WTC11 (cell line): ENCODE data around the gene TVP23B. TPM values are rescaled to one million over a fixed set of nuclear protein-coding genes. Genes with fewer than 3 reads are reported as not detected.
"Not testable (repeated sequence)": the region's sequence is repeated elsewhere in the genome, so short reads cannot be mapped to it uniquely, and the experiment has no call there.

Experiments
- ATAC-seq: fragments of 200-7000 bp; cut with Tn5 transposase; 2 replicates; pipeline ENCODE4 v1.10.0; 2021; ENCODE audit warnings: mild to moderate bottlenecking, moderate library complexity
- CTCF ChIA-PET: fragments of 300-600 bp; sonication (Branson Sonifier 250); formaldehyde crosslinking; loops from one replicate; lab custom pipeline; 2021; ENCODE audit warnings: antibody characterized with exemption; lab: Charles Lee
- POLR2A ChIA-PET: fragments of 350-600 bp; sonication (Branson Sonifier 250); formaldehyde crosslinking; loops from one replicate; lab custom pipeline; 2021; ENCODE audit warnings: antibody characterized with exemption; lab: Charles Lee
- DNase-seq: peaks from one replicate; pipeline ENCODE4 v3.0.0; 2021; ENCODE audit warnings: low spot score
- H3K27ac Mint-ChIP-seq: 2 replicates; pipeline ENCODE4 v1.8.0; 2021; ENCODE audit warnings: mixed read lengths
- H3K27me3 Mint-ChIP-seq: 2 replicates; pipeline ENCODE4 v1.8.0; 2021; ENCODE audit warnings: low read depth, mild to moderate bottlenecking, moderate library complexity, mixed read lengths
- H3K36me3 Mint-ChIP-seq: 2 replicates; pipeline ENCODE4 v1.8.0; 2021; ENCODE audit warnings: mixed read lengths
- H3K4me1 Mint-ChIP-seq: 2 replicates; pipeline ENCODE4 v1.8.0; 2022; ENCODE audit warnings: mixed read lengths
- H3K4me3 Mint-ChIP-seq: 2 replicates; pipeline ENCODE4 v1.8.0; 2021; ENCODE audit warnings: mild to moderate bottlenecking, moderate library complexity, mixed read lengths
- H3K9me3 Mint-ChIP-seq: 2 replicates; pipeline ENCODE4 v1.8.0; 2021; ENCODE audit warnings: mixed read lengths
- total RNA-seq: library from RNA; stranded (reverse); gene quantifications from 3 replicates; pipeline ENCODE4 v1.2.3, GENCODE V29; 2021

TVP23B gene
- total RNA-seq, 1 experiment from 2014 or later: 25.1 TPM

- H3K27me3 Mint-ChIP-seq, H3K36me3 Mint-ChIP-seq, POLR2A ChIA-PET, H3K27ac Mint-ChIP-seq, H3K4me1 Mint-ChIP-seq, H3K9me3 Mint-ChIP-seq, CTCF ChIA-PET, DNase-seq, H3K4me3 Mint-ChIP-seq: not testable (repeated sequence)
- ATAC-seq: peak; percentile 75
Measured at GRCh38 chr17:18743699-18744421, 37.1 kb upstream of the TVP23B start, which contains the start of gene FBXW10. Gene FBXW10, plus strand, starts transcription at chr17:18744054. Its CDS starts 191 bp downstream, at chr17:18744245.

GRCh38 chr17:18744726-18745125, 36.3 kb upstream of the TVP23B start:
- CTCF ChIA-PET: not testable (repeated sequence)

GRCh38 chr17:18746551-18746950, 34.4 kb upstream of the TVP23B start:
- H3K27me3 Mint-ChIP-seq, DNase-seq, H3K4me3 Mint-ChIP-seq, ATAC-seq, POLR2A ChIA-PET, H3K36me3 Mint-ChIP-seq, H3K4me1 Mint-ChIP-seq, CTCF ChIA-PET, H3K9me3 Mint-ChIP-seq, H3K27ac Mint-ChIP-seq: not testable (repeated sequence)

More at GRCh38 chr17:18744726-18745125, 36.3 kb upstream of the TVP23B start:
- H3K4me1 Mint-ChIP-seq, ATAC-seq, H3K36me3 Mint-ChIP-seq, POLR2A ChIA-PET, H3K4me3 Mint-ChIP-seq, DNase-seq, H3K9me3 Mint-ChIP-seq, H3K27ac Mint-ChIP-seq, H3K27me3 Mint-ChIP-seq: not testable (repeated sequence)

- POLR2A ChIA-PET, CTCF ChIA-PET, H3K36me3 Mint-ChIP-seq, H3K4me3 Mint-ChIP-seq, H3K4me1 Mint-ChIP-seq, ATAC-seq, H3K9me3 Mint-ChIP-seq, H3K27me3 Mint-ChIP-seq, H3K27ac Mint-ChIP-seq, DNase-seq: not testable (repeated sequence)
Measured at GRCh38 chr17:18747501-18747900, 33.5 kb upstream of the TVP23B start.

- H3K4me1 Mint-ChIP-seq, H3K27me3 Mint-ChIP-seq, H3K4me3 Mint-ChIP-seq, DNase-seq, POLR2A ChIA-PET, H3K9me3 Mint-ChIP-seq, H3K27ac Mint-ChIP-seq, H3K36me3 Mint-ChIP-seq, CTCF ChIA-PET, ATAC-seq: not testable (repeated sequence)
Measured at GRCh38 chr17:18750242-18750641, 30.7 kb upstream of the TVP23B start.

- H3K27ac Mint-ChIP-seq, H3K9me3 Mint-ChIP-seq, POLR2A ChIA-PET, DNase-seq, H3K36me3 Mint-ChIP-seq, H3K27me3 Mint-ChIP-seq, CTCF ChIA-PET, H3K4me1 Mint-ChIP-seq, H3K4me3 Mint-ChIP-seq: not testable (repeated sequence)
- peak; percentile 46; the same call in 1 of the 2 replicates for ATAC-seq
Measured at GRCh38 chr17:18753829-18754409, 27.1 kb upstream of the TVP23B start.

- H3K9me3 Mint-ChIP-seq, POLR2A ChIA-PET, H3K27ac Mint-ChIP-seq, H3K27me3 Mint-ChIP-seq, H3K36me3 Mint-ChIP-seq, H3K4me1 Mint-ChIP-seq, DNase-seq, ATAC-seq, H3K4me3 Mint-ChIP-seq, CTCF ChIA-PET: not testable (repeated sequence)
Measured at GRCh38 chr17:18755969-18756368, 25.0 kb upstream of the TVP23B start.

- CTCF ChIA-PET, H3K4me3 Mint-ChIP-seq, H3K27ac Mint-ChIP-seq, H3K9me3 Mint-ChIP-seq, H3K4me1 Mint-ChIP-seq, POLR2A ChIA-PET, H3K36me3 Mint-ChIP-seq, ATAC-seq, H3K27me3 Mint-ChIP-seq, DNase-seq: not testable (repeated sequence)
Measured at GRCh38 chr17:18757368-18758044, 23.5 kb upstream of the TVP23B start.

- H3K36me3 Mint-ChIP-seq, ATAC-seq, DNase-seq, H3K27ac Mint-ChIP-seq, H3K4me3 Mint-ChIP-seq, H3K27me3 Mint-ChIP-seq, H3K9me3 Mint-ChIP-seq, POLR2A ChIA-PET, H3K4me1 Mint-ChIP-seq, CTCF ChIA-PET: not testable (repeated sequence)
Measured at GRCh38 chr17:18758344-18758743, 22.6 kb upstream of the TVP23B start.

- H3K4me3 Mint-ChIP-seq, ATAC-seq, H3K27ac Mint-ChIP-seq, H3K9me3 Mint-ChIP-seq, POLR2A ChIA-PET, CTCF ChIA-PET, H3K36me3 Mint-ChIP-seq, H3K27me3 Mint-ChIP-seq, H3K4me1 Mint-ChIP-seq, DNase-seq: not testable (repeated sequence)
Measured at GRCh38 chr17:18760221-18760620, 20.8 kb upstream of the TVP23B start.

- POLR2A ChIA-PET, H3K27ac Mint-ChIP-seq, H3K4me3 Mint-ChIP-seq, H3K36me3 Mint-ChIP-seq, CTCF ChIA-PET, H3K9me3 Mint-ChIP-seq, H3K27me3 Mint-ChIP-seq, DNase-seq: not testable (repeated sequence)
- peak; percentile 56 for ATAC-seq
- H3K4me1 Mint-ChIP-seq: peaks cover 12% of the 10 kb centered on the region
Measured at GRCh38 chr17:18770572-18770971, 10.4 kb upstream of the TVP23B start.

- H3K27ac Mint-ChIP-seq, CTCF ChIA-PET: not testable (repeated sequence)
Measured at GRCh38 chr17:18771066-18771465, 9.9 kb upstream of the TVP23B start.

More at GRCh38 chr17:18771066-18771465, 9.9 kb upstream of the TVP23B start:
- H3K36me3 Mint-ChIP-seq, H3K4me3 Mint-ChIP-seq, H3K27me3 Mint-ChIP-seq, DNase-seq, ATAC-seq, H3K9me3 Mint-ChIP-seq, POLR2A ChIA-PET: not testable (repeated sequence)
- peaks cover 12% of the 10 kb centered on the region for H3K4me1 Mint-ChIP-seq
